H1 (cell line): ENCODE results near the gene KCNQ1OT1. TPM values are rescaled to one million over a fixed set of nuclear protein-coding genes. Genes with fewer than 3 reads are reported as not detected.

Source experiments
- ATF2 ChIP-seq: IDR thresholded peaks from 2 replicates; pipeline ENCODE4 v1.6.1; 2012; ENCODE audit warnings: low read length, inconsistent platforms
- KDM4A ChIP-seq: IDR thresholded peaks from one replicate; pipeline ENCODE4 v1.7.1; 2012; ENCODE audit warnings: low read depth, mild to moderate bottlenecking, moderate library complexity, low read length, inconsistent platforms; ENCODE audit not compliant: severe bottlenecking
- NRF1 ChIP-seq: IDR thresholded peaks from 2 replicates; pipeline ENCODE4 v1.6.1; 2011; ENCODE audit warnings: mild to moderate bottlenecking, low read depth, low read length, improper control_type of control experiment
- POLR2A ChIP-seq, 2 experiments: IDR thresholded peaks; 1 replicate in 1 of 2; 2 replicates in 1 of 2; pipeline ENCODE4 v1.6.1; 2011; ENCODE audit warnings: low read depth in 2 of 2, low read length in 2 of 2, mild to moderate bottlenecking in 2 of 2; ENCODE audit errors: control extremely low read depth in 1 of 2
- RFX5 ChIP-seq: IDR thresholded peaks from 2 replicates; pipeline ENCODE4 v1.6.1; 2011; ENCODE audit warnings: low read depth, low read length, improper control_type of control experiment, borderline replicate concordance
- SIX5 ChIP-seq: IDR thresholded peaks from 2 replicates; pipeline ENCODE4 v1.6.1; 2011; ENCODE audit warnings: mild to moderate bottlenecking, low read depth, low read length
- SP4 ChIP-seq: IDR thresholded peaks from 2 replicates; pipeline ENCODE4 v1.6.1; 2012; ENCODE audit warnings: low read length, inconsistent platforms
- polyA plus RNA-seq, 7 experiments: library from polyadenylated mRNA; depleted of rRNA in 3 of 7; stranded (reverse) in 5 of 7; unstranded in 2 of 7; fragments of >200 nt in 5 of 7; fragments of 200-250 nt in 2 of 7; gene quantifications; 1 replicate in 5 of 7; 2 replicates in 1 of 7; 4 replicates in 1 of 7; pipeline versions ENCODE4 v1.2.1 to v1.2.3, GENCODE V29; 2011 to 2013; ENCODE audit warnings: missing spikeins in 2 of 7, mixed read lengths in 2 of 7
- total RNA-seq: library from RNA; stranded (reverse); fragmentation: NEBNext Ultra II Directional; extraction: Animal tissue kit (Norgen Biotek cat#: 25700); gene quantifications from 2 replicates; pipeline ENCODE4 v1.2.1, GENCODE V29; 2021

Gene KCNQ1OT1
- total and polyA plus RNA-seq, 2 of the 8 experiments (the other 6 are each of a cell fraction or from before 2014, with no cell fraction given): 0.21 to 1.2 TPM

- TF ChIP-seq POLR2A (IDR thresholded peaks at IDR 0.05; ENCODE audit: control extremely low read depth in 1 of 2, low read depth in 2 of 2, low read length in 2 of 2): no peak
- no peak for TF ChIP-seq RFX5
- TF ChIP-seq KDM4A: no peak
- TF ChIP-seq NRF1: no peak
- no peak for TF ChIP-seq ATF2
- no peak for TF ChIP-seq SIX5
- TF ChIP-seq SP4: no peak
These were observed 19.1 kb upstream of the KCNQ1OT1 start (continued) for GRCh38 chr11:2718817-2719438.
